DND-41 (cell line): Measurements from ENCODE around the gene LY6G5C.
A peak's percentile ranks its signal among the peaks of the same experiment; 100 is the strongest.

Source experiments
- ATAC-seq: fragments of 200-7000 bp; cut with Tn5 transposase; 3 replicates; pipeline ENCODE4 v1.9.1; 2021; ENCODE audit warnings: low read depth; ENCODE audit not compliant: insufficient read depth
- DNase-seq: peaks from one replicate; pipeline ENCODE4 v3.0.0-alpha.2; 2020
- H2AFZ ChIP-seq: 2 replicates; pipeline ENCODE4 v1.6.0; 2012; ENCODE audit warnings: low read depth, low read length
- H3K27ac ChIP-seq: 2 replicates; pipeline ENCODE4 v1.5.1; 2012; ENCODE audit warnings: low read length, inconsistent platforms
- H3K27me3 ChIP-seq: fragments of 200-600 bp; sonication (generic); 2 replicates; pipeline ENCODE4 v1.6.0; 2012; ENCODE audit warnings: low read length, mild to moderate bottlenecking, inconsistent platforms; ENCODE audit not compliant: insufficient read depth, poor library complexity
- H3K36me3 ChIP-seq: 2 replicates; pipeline ENCODE4 v1.5.1; 2012; ENCODE audit warnings: low read length, inconsistent platforms; ENCODE audit not compliant: insufficient read depth
- H3K4me1 ChIP-seq: 2 replicates; pipeline ENCODE4 v1.5.1; 2012; ENCODE audit warnings: mild to moderate bottlenecking, low read length; ENCODE audit not compliant: insufficient read depth
- H3K4me2 ChIP-seq: 2 replicates; pipeline ENCODE4 v1.6.0; 2012; ENCODE audit warnings: mild to moderate bottlenecking, moderate library complexity, low read length, inconsistent platforms; ENCODE audit not compliant: insufficient read depth
- H3K4me3 ChIP-seq, 2 experiments: fragments of 200-600 bp in 1 of 2; shearing (Covaris generic) in 1 of 2; 2 replicates each; pipeline ENCODE4 v1.5.1; 2012 to 2016; ENCODE audit warnings: inconsistent platforms in 2 of 2, low read length in 2 of 2, mild to moderate bottlenecking in 2 of 2, low read depth in 1 of 2, moderate library complexity in 1 of 2
- H3K79me2 ChIP-seq: 2 replicates; pipeline ENCODE4 v1.6.0; 2012; ENCODE audit warnings: low read length, inconsistent platforms; ENCODE audit not compliant: insufficient read depth
- H3K9ac ChIP-seq: 2 replicates; pipeline ENCODE4 v1.6.0; 2012; ENCODE audit warnings: low read depth, mild to moderate bottlenecking, inconsistent platforms, low read length, moderate library complexity
- H3K9me3 ChIP-seq: 2 replicates; pipeline ENCODE4 v1.5.1; 2012; ENCODE audit warnings: low read length, moderate library complexity, mild to moderate bottlenecking, inconsistent platforms; ENCODE audit not compliant: insufficient read depth, severe bottlenecking
- H4K20me1 ChIP-seq: 2 replicates; pipeline ENCODE4 v1.6.0; 2012; ENCODE audit warnings: low read length; ENCODE audit not compliant: insufficient read depth
- EZH2 ChIP-seq: IDR thresholded peaks from 3 replicates; pipeline ENCODE4 v1.6.1; 2012; ENCODE audit warnings: borderline replicate concordance, low read depth, mild to moderate bottlenecking, moderate library complexity, low read length, inconsistent platforms; ENCODE audit not compliant: severe bottlenecking
- TF ChIP-seq, protein P1 (sequence below): IDR thresholded peaks from 2 replicates; pipeline ENCODE4 v1.5.1; 2012; ENCODE audit warnings: borderline replicate concordance, low read length, moderate library complexity, mild to moderate bottlenecking; ENCODE audit not compliant: poor library complexity, severe bottlenecking; ENCODE audit errors: extremely low read depth

The LY6G5C gene, protein sequence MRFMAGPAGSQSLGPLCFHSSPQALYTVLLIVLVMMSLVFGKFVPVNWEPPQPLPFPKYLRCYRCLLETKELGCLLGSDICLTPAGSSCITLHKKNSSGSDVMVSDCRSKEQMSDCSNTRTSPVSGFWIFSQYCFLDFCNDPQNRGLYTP

DNA sequence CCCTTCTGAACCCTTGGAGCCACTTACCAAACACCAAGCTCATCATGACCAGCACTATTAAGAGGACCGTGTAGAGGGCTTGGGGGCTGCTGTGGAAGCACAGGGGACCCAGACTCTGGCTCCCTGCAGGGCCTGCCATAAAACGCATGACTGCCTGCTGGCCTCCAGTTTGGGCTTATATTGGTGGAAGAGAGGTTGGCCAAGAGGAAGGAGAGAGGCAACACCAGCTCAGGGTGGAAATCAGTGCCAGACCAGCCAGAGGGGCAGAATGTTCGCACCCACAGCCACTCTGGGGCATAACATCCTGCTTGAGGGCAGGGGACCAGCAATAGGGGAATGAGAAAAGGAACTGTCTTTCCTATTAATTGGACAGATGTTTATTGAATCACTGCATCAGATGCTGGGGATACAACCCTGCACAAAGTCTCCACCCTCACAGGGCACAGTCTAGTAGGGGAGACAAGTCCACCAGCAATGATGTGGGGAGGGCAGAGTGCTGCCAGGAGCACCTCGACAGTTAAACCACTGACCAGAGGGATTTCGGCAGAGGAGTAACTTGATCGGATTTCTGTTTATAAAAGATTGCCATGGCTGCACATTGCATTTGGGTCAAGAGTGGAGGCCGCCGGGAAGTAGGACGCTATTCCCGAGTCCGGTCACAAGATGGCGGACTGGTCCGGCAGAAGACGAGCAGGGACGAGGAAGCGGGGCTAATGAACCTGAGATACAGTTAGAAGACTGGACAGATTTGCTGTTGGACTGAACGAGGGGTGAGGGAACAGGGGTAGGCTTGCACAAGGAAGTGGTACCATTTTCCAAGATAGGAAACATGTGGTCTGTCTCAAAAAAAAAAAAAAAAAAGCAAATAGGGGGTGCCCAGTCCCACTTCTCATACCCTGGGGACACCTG is at the start of gene LY6G5C:
LY6G5C (minus strand) TSS at position 842 of the 909 bp plus-strand sequence; CDS start at position 148, 694 bp downstream.
- no peak within 1 kb of the TSS for H3K4me3 ChIP-seq
- no peaks in the 10 kb centered on the region for H3K4me1 ChIP-seq
- TF ChIP-seq, protein P1, sequence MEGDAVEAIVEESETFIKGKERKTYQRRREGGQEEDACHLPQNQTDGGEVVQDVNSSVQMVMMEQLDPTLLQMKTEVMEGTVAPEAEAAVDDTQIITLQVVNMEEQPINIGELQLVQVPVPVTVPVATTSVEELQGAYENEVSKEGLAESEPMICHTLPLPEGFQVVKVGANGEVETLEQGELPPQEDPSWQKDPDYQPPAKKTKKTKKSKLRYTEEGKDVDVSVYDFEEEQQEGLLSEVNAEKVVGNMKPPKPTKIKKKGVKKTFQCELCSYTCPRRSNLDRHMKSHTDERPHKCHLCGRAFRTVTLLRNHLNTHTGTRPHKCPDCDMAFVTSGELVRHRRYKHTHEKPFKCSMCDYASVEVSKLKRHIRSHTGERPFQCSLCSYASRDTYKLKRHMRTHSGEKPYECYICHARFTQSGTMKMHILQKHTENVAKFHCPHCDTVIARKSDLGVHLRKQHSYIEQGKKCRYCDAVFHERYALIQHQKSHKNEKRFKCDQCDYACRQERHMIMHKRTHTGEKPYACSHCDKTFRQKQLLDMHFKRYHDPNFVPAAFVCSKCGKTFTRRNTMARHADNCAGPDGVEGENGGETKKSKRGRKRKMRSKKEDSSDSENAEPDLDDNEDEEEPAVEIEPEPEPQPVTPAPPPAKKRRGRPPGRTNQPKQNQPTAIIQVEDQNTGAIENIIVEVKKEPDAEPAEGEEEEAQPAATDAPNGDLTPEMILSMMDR: peak; percentile 56
- TF ChIP-seq EZH2: no peak
- H3K4me2 ChIP-seq: no peak within 1 kb of the TSS
- ATAC-seq: no peak
- H3K27me3 ChIP-seq: no peaks in the 10 kb centered on the region
- H3K36me3 ChIP-seq: peaks cover 6% of the 10 kb centered on the region; the same call in 1 of the 2 replicates
- H3K9ac ChIP-seq: no peak within 1 kb of the TSS
- no peaks in the 10 kb centered on the region for H4K20me1 ChIP-seq
- peak; percentile 33 for DNase-seq
- no peak within 1 kb of the TSS for H3K27ac ChIP-seq
- no peaks in the 10 kb centered on the region for H3K9me3 ChIP-seq
- no peaks in the 10 kb centered on the region for H3K79me2 ChIP-seq
- H2AFZ ChIP-seq: no peak within 1 kb of the TSS

DNA sequence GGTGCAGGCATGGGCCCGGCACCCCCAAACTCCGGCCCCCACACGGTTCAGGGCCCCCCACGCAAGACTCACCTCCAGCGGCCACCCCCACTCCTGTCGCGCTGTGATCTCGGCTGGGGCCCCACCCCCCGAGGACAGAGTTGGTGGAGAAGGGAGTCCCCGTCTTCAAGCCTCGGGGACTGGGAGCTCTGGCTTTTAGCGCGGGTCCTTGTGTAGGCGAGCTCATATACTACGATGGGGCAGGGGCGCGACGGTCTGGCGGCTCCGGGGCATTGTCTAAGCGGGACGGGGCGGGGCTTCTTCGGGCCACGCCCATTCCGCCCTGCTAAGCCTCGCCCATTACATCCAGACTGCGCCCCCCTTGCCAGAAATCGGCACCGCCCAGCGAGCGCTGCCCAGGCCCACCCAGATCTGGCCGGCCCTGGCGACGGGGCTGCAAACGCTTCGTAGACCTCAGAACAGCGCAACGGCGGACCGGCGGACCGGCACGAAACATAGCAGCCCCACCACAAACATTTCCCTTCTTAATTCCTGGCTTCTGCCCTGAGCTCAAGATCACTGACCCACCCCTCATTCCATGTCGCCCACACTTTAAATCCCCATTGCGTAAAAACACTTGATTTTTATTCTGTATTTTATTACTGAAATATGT is 49.2 kb upstream of the LY6G5C start:
- no peak for TF ChIP-seq EZH2
- TF ChIP-seq, protein P1: peak; percentile 9
- Histone ChIP-seq H3K4me1 (peaks cover 35% of the 10 kb centered on the region), H3K79me2 (peaks cover 20% of the 10 kb centered on the region), H3K27ac (peak overlapping the region; percentile 65), H3K4me2 (peak overlapping the region; percentile 92), H3K4me3 (peak overlapping the region; percentile 46 to 70; a peak in 3 of 4 replicates), H3K36me3 (peaks cover 54% of the 10 kb centered on the region), H3K9ac (peak overlapping the region; percentile 69), H4K20me1 (peaks cover 19% of the 10 kb centered on the region), H3K27me3 (no peaks in the 10 kb centered on the region), H2AFZ (peak overlapping the region; percentile 65), H3K9me3 (no peaks in the 10 kb centered on the region)
- ATAC-seq (peak; percentile 74), DNase-seq (peak; percentile 79)

DNA sequence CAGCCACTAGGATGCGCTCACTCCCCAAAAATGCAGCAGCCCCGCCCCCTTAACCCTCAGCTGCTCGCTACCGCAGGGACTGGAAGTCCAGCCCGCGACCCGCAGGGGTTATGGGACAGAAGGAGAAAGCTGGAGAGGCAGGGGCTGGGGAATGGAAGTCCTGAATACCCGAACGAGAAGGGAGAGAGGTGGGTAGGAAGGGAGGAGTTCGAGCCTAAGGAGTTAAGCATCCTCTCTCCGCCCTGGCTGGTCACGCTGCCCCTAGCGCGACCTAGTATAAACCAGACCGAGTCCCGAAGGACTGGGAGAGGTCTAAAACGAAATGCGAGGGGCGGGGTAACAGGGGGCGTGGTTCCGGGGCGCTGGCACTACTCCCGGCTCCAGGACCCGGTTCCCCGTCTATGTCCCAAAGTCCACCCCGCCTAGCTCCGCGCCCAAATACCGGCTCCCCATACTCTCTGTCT is 48.7 kb upstream of the LY6G5C start:
- peak overlapping the region; percentile 46 to 70; a peak in 3 of 4 replicates for H3K4me3 ChIP-seq
- H4K20me1 ChIP-seq: peaks cover 14% of the 10 kb centered on the region
- H3K4me2 ChIP-seq: peak overlapping the region; percentile 92
- DNase-seq (peak; percentile 85), ATAC-seq (peak; percentile 79)
- H2AFZ ChIP-seq: peak overlapping the region; percentile 65
- peaks cover 14% of the 10 kb centered on the region for H3K79me2 ChIP-seq
- peaks cover 30% of the 10 kb centered on the region for H3K4me1 ChIP-seq
- no peak for TF ChIP-seq EZH2
- TF ChIP-seq, protein P1: no peak
- H3K9me3 ChIP-seq: no peaks in the 10 kb centered on the region
- H3K9ac ChIP-seq: peak overlapping the region; percentile 69
- peaks cover 54% of the 10 kb centered on the region for H3K36me3 ChIP-seq
- H3K27ac ChIP-seq: peak overlapping the region; percentile 65
- no peaks in the 10 kb centered on the region for H3K27me3 ChIP-seq
